PFSK-1 (cell line): ENCODE measurements around the gene MTA3.

Experiments used
- POLR2AphosphoS5 ChIP-seq: IDR thresholded peaks from 2 replicates; pipeline ENCODE4 v1.6.1; 2012; ENCODE audit warnings: low read depth, mild to moderate bottlenecking, control low read depth, low read length, moderate library complexity
- SIN3A ChIP-seq: IDR thresholded peaks from 2 replicates; pipeline ENCODE4 v1.6.1; 2012; ENCODE audit warnings: mild to moderate bottlenecking, low read length, moderate library complexity, borderline replicate concordance; ENCODE audit not compliant: insufficient read depth
- TAF1 ChIP-seq: IDR thresholded peaks from 2 replicates; pipeline ENCODE4 v1.6.1; 2012; ENCODE audit warnings: low read length, control low read depth, borderline replicate concordance; ENCODE audit not compliant: insufficient read depth
- TF ChIP-seq, protein P1 (sequence below), 2 experiments: IDR thresholded peaks; 2 replicates each; pipeline versions ENCODE4 v1.6.1 to v1.8.0; 2011 to 2012; ENCODE audit warnings: low read depth in 2 of 2, low read length in 2 of 2, control low read depth in 1 of 2, inconsistent platforms in 1 of 2, mild to moderate bottlenecking in 1 of 2, moderate library complexity in 1 of 2; ENCODE audit not compliant: insufficient read depth in 1 of 2

DNA sequence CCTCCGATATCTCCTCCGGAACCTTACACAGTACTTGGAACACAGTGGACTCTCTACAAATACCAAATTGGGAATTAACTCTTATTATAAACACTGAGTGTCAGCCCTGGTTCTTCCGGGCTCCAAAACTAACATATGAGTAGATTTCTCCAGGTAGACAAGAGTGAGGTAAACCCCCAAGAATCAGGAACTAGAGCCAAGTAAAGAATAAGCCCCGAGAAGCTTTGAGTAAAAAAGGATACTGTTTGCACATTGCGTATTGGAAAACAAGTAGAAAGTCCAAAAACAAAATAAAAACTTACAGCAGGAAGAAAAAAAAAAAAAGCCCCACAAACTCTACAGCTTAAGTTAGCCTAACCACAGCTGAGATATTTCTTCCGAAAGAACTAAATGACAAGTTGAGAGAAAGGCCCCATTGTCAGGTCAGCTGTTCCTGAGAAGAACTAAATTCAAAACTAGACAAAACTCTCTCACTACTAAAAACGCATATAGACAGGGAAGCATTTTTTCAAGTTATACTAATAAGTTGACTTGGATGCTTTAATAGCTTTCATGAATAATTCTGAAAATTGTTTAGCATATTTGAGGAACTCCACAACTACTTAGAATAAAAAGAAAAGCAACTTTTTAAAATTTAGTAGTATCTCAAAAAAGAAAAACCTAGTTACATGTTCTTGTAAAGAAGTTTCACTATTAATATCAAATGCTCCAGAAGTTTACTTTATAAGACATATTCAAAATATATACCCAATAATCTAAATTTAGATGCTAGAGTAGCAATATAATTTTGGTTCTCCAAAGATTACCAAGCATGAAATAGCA is 228.2 kb downstream of the MTA3 start:
- TF ChIP-seq, protein P1, sequence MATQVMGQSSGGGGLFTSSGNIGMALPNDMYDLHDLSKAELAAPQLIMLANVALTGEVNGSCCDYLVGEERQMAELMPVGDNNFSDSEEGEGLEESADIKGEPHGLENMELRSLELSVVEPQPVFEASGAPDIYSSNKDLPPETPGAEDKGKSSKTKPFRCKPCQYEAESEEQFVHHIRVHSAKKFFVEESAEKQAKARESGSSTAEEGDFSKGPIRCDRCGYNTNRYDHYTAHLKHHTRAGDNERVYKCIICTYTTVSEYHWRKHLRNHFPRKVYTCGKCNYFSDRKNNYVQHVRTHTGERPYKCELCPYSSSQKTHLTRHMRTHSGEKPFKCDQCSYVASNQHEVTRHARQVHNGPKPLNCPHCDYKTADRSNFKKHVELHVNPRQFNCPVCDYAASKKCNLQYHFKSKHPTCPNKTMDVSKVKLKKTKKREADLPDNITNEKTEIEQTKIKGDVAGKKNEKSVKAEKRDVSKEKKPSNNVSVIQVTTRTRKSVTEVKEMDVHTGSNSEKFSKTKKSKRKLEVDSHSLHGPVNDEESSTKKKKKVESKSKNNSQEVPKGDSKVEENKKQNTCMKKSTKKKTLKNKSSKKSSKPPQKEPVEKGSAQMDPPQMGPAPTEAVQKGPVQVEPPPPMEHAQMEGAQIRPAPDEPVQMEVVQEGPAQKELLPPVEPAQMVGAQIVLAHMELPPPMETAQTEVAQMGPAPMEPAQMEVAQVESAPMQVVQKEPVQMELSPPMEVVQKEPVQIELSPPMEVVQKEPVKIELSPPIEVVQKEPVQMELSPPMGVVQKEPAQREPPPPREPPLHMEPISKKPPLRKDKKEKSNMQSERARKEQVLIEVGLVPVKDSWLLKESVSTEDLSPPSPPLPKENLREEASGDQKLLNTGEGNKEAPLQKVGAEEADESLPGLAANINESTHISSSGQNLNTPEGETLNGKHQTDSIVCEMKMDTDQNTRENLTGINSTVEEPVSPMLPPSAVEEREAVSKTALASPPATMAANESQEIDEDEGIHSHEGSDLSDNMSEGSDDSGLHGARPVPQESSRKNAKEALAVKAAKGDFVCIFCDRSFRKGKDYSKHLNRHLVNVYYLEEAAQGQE (IDR thresholded peaks at IDR 0.05; ENCODE audit: insufficient read depth in 1 of 2, low read depth in 2 of 2, low read length in 2 of 2): no peak
- no peak for TF ChIP-seq POLR2AphosphoS5
- no peak for TF ChIP-seq TAF1
- no peak for TF ChIP-seq SIN3A
